Upper lobe of left lung (tissue), 6 donors: ENCODE results near the gene XPR1. TPM values are rescaled to one million over a fixed set of nuclear protein-coding genes. Genes with fewer than 3 reads are reported as not detected.

Experiments
- ATAC-seq, 2 donors: fragments of 200-7000 bp; cut with Tn5 transposase; one replicate each; pipeline ENCODE4 v1.9.1; 2022; ENCODE audit warnings: mild to moderate bottlenecking in 2 of 2, moderate library complexity in 2 of 2; ENCODE audit not compliant: low FRiP score in 2 of 2
- DNase-seq, 2 donors: peaks; one replicate each; pipeline ENCODE4 v3.0.0-alpha.2; 2019 to 2020
- H3K27ac ChIP-seq, 4 donors: fragments of 200-600 bp; sonication (generic); one replicate each; pipeline ENCODE4 v1.5.1; 2016 to 2019
- H3K27me3 ChIP-seq, 4 donors: fragments of 200-600 bp; sonication (generic); one replicate each; pipeline ENCODE4 v1.5.1; 2017 to 2019
- H3K36me3 ChIP-seq, 4 donors: fragments of 200-600 bp; sonication (generic); one replicate each; pipeline ENCODE4 v1.5.1; 2016 to 2019
- H3K4me1 ChIP-seq, 4 donors: fragments of 200-600 bp; sonication (generic); one replicate each; pipeline ENCODE4 v1.5.1; 2018 to 2019
- H3K4me3 ChIP-seq, 4 donors: fragments of 200-600 bp; sonication (generic); one replicate each; pipeline ENCODE4 v1.5.1; 2017 to 2019; ENCODE audit warnings: mild to moderate bottlenecking in 2 of 4, moderate library complexity in 1 of 4
- H3K9me3 ChIP-seq, 4 donors: fragments of 200-600 bp; sonication (generic); one replicate each; pipeline ENCODE4 v1.5.1; 2018 to 2019
- CTCF ChIP-seq, 6 experiments: fragments of 450-650 bp in 4 of 6; fragments of 200-600 bp in 2 of 6; sonication (generic) in 2 of 6; IDR thresholded peaks; one replicate each; pipeline ENCODE4 v1.5.1; 2016 to 2019; ENCODE audit warnings: antibody characterized with exemption in 6 of 6
- EP300 ChIP-seq, 4 donors: sonication (generic); formaldehyde crosslinking; IDR thresholded peaks; one replicate each; pipeline ENCODE4 v1.5.1; 2017; ENCODE audit warnings: antibody characterized with exemption in 4 of 4, control low read depth in 2 of 4
- POLR2A ChIP-seq, 4 donors: fragments of 450-650 bp; IDR thresholded peaks; one replicate each; pipeline ENCODE4 v1.5.1; 2016 to 2017; ENCODE audit warnings: antibody characterized with exemption in 4 of 4, mild to moderate bottlenecking in 2 of 4
- POLR2AphosphoS5 ChIP-seq, 2 donors: sonication (generic); formaldehyde crosslinking; IDR thresholded peaks; one replicate each; pipeline ENCODE4 v1.5.1; 2017; ENCODE audit warnings: antibody characterized with exemption in 2 of 2
- WGBS, 2 donors: methylation state at CpG; one replicate each; pipeline ENCODE4 v1.1.5; 2017 to 2018; 5-methylcytosine and 5-hydroxymethylcytosine counted together
- total RNA-seq, 6 donors: library from RNA; depleted of rRNA in 4 of 6; stranded (reverse); fragments of >200 nt in 4 of 6; gene quantifications; one replicate each; pipeline versions ENCODE4 v1.1.0 to v1.2.1, GENCODE V29; 2016 to 2021
- donor health status: DM: no; HTN: no; CAD: no; lungs with moderate emphysema.
- donor health status: DM: no; HTN: yes; CAD: no; lungs with severe emphysema.

XPR1 gene
- total RNA-seq, 6 donors from 2014 or later = 21.3 to 30.2 (median 25.3) TPM

- H3K36me3 ChIP-seq = no peaks in the 10 kb centered on the region
- WGBS, 2 donors = 83 to 90% methylated on average over 3 of the region's 3 CpGs
- ATAC-seq = no peak
- no peak overlapping the region for H3K4me3 ChIP-seq
- H3K27me3 ChIP-seq = no peaks in the 10 kb centered on the region
- no peak for TF ChIP-seq POLR2AphosphoS5 (IDR thresholded peaks at IDR 0.05)
- no peak for DNase-seq
- H3K4me1 ChIP-seq = no peaks in the 10 kb centered on the region
- no peak overlapping the region for H3K27ac ChIP-seq
- no peaks in the 10 kb centered on the region for H3K9me3 ChIP-seq
These were observed 270.7 kb downstream of the XPR1 start for GRCh38 chr1:180902541-180902940.

GRCh38 chr1:180905927-180906326 is 274.1 kb downstream of the XPR1 start:
- TF ChIP-seq POLR2AphosphoS5 (IDR thresholded peaks at IDR 0.05) (no peak), CTCF (IDR thresholded peaks at IDR 0.05) (no peak), EP300 (IDR thresholded peaks at IDR 0.05) (no peak), POLR2A (IDR thresholded peaks at IDR 0.05) (no peak)
- Histone ChIP-seq H3K36me3 (no peaks in the 10 kb centered on the region), H3K27me3 (no peaks in the 10 kb centered on the region), H3K9me3 (no peaks in the 10 kb centered on the region), H3K4me3 (no peak overlapping the region), H3K4me1 (no peaks in the 10 kb centered on the region), H3K27ac (no peak overlapping the region)
- ATAC-seq (no peak), DNase-seq (no peak)
- 91 to 95% methylated on average over 5 to 8 of the region's 8 CpGs for WGBS, 2 donors

DNA sequence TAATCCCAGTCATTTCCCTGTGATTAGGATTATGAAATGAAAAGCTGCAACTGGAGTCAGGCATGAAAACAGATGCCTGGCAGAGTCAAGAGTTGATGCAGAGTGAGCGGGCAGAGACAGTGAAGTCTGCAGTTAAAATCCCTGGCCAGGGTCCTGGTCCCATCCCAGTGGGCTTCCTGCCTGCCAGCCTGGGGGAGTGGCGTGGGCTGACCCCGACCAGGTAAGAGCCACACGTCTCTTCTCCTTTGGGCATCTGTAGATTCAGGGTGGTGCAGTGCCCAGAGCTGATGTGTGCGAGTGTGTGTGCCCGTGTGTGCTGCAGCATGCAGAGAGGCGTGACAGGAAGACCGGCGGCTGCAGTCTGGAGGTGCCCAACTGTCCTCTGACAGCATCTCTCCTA is 274.7 kb downstream of the XPR1 start:
- Histone ChIP-seq H3K27ac (no peak overlapping the region), H3K36me3 (no peaks in the 10 kb centered on the region), H3K9me3 (no peaks in the 10 kb centered on the region), H3K4me1 (peaks cover 0 to 3% (median 2%) of the 10 kb centered on the region in 4 donors), H3K4me3 (no peak overlapping the region), H3K27me3 (no peaks in the 10 kb centered on the region)
- WGBS, 2 donors = 90 to 92% methylated on average over 9 of the region's 9 CpGs
- TF ChIP-seq CTCF (IDR thresholded peaks at IDR 0.05) (no peak), EP300 (IDR thresholded peaks at IDR 0.05) (no peak), POLR2A (IDR thresholded peaks at IDR 0.05) (no peak), POLR2AphosphoS5 (IDR thresholded peaks at IDR 0.05) (no peak)
- no peak for DNase-seq
- no peak for ATAC-seq

DNA sequence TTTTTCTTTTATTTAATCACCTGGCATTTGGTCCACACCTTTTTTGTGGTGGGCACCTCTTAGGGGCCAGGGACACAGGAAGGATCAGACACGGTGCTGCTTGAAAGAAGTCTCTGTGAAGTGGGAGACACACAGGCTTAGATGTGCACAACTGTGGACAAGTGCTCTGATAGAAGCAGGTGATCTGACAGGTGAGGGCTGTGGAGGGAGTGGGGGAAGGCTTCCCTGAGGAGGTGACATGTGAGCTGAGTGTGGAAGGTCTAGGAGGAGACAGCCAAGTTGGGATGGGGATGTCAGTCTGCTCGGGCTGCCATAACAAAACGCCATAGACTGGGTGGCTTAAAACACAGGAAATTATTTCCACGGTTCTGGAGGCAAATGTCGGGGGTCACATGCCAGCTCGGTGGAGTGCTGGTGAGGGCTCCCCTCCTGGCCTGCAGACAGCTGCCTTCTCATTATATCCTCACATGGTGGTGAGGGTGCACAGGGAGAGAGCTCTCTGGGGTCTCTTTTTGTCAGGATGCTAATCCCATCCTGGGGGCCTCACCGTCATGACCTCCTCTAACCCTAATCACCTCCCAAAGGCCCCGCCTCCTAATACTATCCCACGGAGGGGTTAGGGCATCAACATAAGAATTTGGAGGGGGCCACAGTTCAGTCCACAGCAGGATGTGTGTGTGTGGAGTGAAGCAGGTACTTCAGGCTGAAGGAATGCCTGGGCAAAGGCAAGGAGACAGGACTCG is 275.7 kb downstream of the XPR1 start:
- peaks cover 0 to 5% (median 0%) of the 10 kb centered on the region in 4 donors for H3K27me3 ChIP-seq
- no peak for ATAC-seq
- no peaks in the 10 kb centered on the region for H3K9me3 ChIP-seq
- H3K4me3 ChIP-seq = no peak overlapping the region
- DNase-seq = no peak
- no peak for TF ChIP-seq POLR2A (IDR thresholded peaks at IDR 0.05)
- TF ChIP-seq CTCF (IDR thresholded peaks at IDR 0.05) = no peak
- TF ChIP-seq EP300 (IDR thresholded peaks at IDR 0.05) = no peak
- TF ChIP-seq POLR2AphosphoS5 (IDR thresholded peaks at IDR 0.05) = no peak
- peaks cover 3 to 13% (median 10%) of the 10 kb centered on the region in 4 donors for H3K4me1 ChIP-seq
- WGBS, 2 donors = 82 to 90% methylated on average over 10 of the region's 10 CpGs
- H3K36me3 ChIP-seq = no peaks in the 10 kb centered on the region
- H3K27ac ChIP-seq = no peak overlapping the region

- no peak overlapping the region for H3K27ac ChIP-seq
- no peak overlapping the region for H3K4me3 ChIP-seq
- H3K9me3 ChIP-seq = no peaks in the 10 kb centered on the region
- H3K27me3 ChIP-seq = peaks cover 0 to 12% (median 2%) of the 10 kb centered on the region in 4 donors
- WGBS, 2 donors = 88 to 90% methylated on average over 13 to 15 of the region's 15 CpGs
- no peak for DNase-seq
- peaks cover 8 to 20% (median 12%) of the 10 kb centered on the region in 4 donors for H3K4me1 ChIP-seq
- no peak for TF ChIP-seq POLR2A (IDR thresholded peaks at IDR 0.05)
- no peak for TF ChIP-seq EP300 (IDR thresholded peaks at IDR 0.05)
- TF ChIP-seq POLR2AphosphoS5 (IDR thresholded peaks at IDR 0.05) = no peak
- no peak for TF ChIP-seq CTCF (IDR thresholded peaks at IDR 0.05)
- no peak for ATAC-seq
- H3K36me3 ChIP-seq = no peaks in the 10 kb centered on the region
These were observed 276.4 kb downstream of the XPR1 start for GRCh38 chr1:180908074-180908765.
